HG03469 (cell line): ENCODE measurements around the gene SUMF2.
"Not testable (repeated sequence)": the region's sequence is repeated elsewhere in the genome, so short reads cannot be mapped to it uniquely, and the experiment has no call there.

Source experiments
- ATAC-seq: cut with Tn5 transposase; IDR thresholded peaks from one replicate; pipeline ENCODE4 v1.9.1; 2021; ENCODE audit warnings: mild to moderate bottlenecking, moderate library complexity, moderate number of reproducible peaks; ENCODE audit not compliant: unreplicated experiment

The SUMF2 gene

DNA sequence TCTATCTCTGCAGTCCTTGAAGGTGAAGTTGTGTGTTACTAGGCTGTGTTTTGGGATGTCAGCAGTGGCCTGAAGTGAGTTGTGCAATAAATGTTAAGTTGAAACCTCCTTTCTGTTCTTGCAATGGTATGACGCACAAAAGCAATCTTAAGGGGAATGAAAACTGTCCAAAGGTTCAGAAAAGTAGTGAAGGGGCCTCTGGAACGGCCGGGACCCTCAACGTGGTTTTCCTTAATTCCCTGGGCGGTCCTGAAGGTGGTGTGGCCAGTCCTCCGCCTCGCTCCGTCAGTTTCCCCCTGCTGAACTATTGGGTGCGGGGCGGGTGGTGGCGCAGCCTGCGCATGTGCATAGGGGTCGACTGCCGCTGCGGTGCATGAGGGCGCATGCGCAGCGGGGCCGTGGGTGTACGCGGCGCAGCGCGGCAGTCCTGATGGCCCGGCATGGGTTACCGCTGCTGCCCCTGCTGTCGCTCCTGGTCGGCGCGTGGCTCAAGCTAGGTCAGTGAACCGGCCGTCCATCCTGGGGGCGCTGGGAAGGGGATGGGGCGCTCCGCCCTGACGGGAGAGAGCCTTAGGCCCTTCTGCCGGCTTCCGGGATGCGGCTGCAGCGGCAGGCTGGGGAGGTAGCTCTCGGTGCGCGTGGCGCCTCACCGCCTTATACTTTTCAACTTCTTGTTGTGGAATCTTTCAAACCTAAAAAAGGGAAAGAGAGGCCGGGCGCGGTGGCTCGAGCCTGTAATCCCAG, at the start of gene SUMF2:
SUMF2 (plus strand) TSS at position 405 of the 744 bp plus-strand sequence; CDS start at position 431, 26 bp downstream.
- ATAC-seq, result peak; percentile 82

DNA sequence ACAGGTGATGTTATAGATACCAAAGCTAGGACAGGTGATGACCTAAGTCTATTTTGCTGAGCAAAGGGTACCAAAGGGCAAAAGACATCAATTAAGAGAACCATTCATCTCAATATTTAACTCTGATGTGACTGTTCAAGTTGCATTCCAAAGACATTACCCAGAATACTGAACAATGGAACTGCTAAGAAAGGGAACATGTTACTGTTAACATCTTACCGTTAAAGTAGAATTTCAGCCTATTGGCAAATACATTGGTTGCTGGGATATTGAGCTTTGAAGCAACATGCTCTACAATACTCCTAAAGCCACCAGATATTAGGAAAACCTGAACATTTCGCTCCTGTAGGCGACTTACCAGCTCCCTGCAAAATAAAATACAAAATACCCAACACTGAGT, 47.1 kb upstream of the SUMF2 start:
- not testable (repeated sequence) for ATAC-seq

DNA sequence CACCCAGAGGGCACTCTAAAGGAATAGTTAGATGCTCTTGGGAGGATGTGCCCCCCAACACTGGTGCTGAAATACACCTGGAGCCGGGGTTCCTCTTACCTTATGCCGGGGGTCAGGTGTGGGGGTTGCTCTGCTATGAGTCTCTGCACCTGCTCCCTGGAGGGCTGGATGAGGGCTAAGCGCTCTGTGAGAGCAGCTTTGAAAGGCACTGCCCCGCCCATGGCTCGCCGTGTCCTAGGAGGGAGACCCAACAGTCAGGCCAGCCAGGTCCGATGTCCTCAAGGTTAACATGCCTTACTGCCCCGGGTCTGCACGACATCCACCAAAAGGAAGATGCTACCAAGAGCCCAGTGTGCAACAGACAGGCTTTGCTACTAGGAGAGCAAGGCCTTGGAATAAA, 44.6 kb upstream of the SUMF2 start:
- ATAC-seq, result no peak

DNA sequence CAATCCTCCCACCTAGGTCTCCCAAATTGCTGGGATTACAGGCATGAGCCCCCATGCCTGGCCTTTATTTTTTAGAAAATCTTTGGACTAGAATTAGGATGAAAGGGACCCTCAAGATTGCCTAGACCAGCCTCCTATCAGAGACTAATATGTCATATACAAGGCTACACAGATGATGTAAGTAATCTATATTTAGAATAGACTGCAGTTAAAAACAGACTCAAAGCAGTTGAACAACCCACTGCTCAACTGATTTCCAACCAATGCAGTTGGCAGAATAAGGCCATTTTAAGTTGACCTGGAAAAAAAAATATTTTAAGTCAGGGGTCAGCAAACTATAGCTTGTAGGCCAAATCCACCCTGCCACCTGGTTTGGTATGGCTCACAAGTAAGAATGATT, 40.6 kb upstream of the SUMF2 start:
- ATAC-seq, result no peak

DNA sequence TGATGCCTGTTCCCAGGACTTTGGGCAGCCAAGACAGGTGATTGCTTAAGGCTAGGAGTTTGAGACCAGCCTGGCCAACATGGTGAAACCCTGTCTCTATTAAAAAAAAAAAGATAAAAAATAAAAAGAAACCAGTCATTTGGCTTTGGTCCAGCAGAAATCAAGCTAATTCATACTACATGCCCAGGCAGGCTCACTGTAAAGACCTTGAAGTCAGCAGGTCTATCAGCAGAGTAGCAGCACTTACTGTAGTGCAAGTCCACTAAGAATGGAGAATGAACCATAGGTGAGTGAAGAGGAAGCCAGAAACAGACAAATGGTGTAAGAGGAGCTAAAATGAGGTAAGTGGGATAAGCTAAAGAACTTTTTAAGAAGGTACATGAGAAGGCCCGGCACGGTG, 37.5 kb upstream of the SUMF2 start:
- no peak for ATAC-seq

DNA sequence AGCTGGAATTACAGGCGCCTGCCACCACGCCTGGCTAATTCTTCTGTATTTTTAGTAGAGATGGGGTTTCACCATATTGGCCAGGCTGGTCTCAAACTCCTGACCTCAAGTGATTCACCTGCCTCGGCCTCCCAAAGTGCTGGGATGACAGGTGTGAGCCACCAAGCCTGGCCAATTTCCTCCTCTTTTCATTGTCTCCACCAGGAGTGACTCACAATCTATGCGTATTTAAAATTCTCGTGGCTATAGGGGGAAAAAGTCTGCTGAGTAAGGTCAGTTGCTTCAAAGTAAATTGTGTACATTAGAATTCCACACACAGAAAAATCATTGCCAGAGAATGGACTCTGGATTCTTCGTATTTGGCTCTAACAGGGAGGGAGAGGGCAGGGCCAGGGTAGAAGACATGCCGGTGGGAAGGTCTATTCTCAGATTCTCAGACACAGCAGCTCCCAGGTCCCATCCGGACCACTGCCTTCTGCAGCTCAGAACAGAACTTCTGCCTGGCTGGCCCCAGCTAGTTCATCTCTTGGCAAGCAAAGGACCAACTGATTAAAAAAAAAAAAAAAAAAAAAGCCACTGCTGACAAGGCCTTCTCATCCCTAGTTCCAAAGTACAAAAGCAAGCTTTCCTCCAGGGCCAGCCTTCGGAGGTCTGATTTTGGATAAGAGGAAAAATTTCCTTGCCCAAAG, 35.0 kb upstream of the SUMF2 start:
- no peak for ATAC-seq

DNA sequence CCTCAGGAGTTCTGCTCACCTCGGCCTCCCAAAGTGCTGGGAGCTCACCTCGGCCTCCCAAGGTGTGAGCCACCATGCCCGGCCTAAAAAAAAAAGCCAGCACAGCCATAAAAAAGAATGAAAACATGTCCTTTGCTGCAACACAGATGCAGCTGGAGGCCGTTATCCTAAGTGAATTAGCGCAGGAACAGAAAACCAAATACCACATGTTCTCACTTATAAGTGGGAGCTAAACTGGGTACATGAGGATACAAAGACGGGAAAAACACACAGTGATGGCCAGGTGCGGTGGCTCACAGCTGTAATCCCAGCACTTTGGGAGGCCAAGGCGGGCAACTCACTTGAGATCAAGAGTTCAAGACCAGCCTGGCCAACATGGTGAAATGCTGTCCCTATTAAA, 33.7 kb upstream of the SUMF2 start:
- no peak for ATAC-seq

DNA sequence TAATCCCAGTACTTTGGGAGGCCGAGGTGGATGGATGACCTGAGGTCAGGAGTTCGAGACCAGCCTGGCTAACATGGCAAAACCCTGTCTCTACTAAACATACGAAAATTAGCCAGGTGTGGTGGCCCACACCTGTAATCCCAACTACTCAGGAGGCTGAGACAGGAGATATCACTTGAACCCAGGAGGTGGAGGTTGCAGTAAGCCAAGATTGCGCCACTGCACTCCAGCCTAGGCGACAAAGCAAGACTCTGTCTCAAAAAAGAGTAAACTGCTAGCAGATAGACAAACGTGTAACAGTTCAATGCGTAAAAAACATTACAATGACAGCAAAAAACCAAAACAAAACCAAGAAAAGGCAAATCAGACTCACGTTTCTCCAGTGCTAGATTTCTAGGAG, 32.5 kb upstream of the SUMF2 start:
- ATAC-seq, result not testable (repeated sequence)

DNA sequence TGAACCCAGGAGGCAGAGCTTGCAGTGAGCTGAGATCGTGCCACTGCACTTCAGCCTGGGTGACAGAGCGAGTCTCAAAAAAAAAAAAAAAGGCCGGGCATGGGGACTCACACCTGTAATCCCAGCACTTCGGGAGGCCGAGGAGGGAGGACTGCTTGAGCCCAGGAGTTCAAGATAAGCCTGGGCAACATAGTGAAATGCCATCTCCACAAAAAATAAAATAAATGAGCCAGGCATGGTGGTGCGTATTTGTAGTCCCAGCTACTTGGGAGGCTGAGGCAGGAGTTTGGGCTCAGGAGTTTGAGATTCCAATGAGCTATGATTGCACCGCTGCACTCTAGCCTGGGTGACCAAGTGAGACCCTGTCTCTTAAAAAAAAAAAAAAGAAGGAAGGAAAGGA, 31.5 kb upstream of the SUMF2 start:
- not testable (repeated sequence) for ATAC-seq

DNA sequence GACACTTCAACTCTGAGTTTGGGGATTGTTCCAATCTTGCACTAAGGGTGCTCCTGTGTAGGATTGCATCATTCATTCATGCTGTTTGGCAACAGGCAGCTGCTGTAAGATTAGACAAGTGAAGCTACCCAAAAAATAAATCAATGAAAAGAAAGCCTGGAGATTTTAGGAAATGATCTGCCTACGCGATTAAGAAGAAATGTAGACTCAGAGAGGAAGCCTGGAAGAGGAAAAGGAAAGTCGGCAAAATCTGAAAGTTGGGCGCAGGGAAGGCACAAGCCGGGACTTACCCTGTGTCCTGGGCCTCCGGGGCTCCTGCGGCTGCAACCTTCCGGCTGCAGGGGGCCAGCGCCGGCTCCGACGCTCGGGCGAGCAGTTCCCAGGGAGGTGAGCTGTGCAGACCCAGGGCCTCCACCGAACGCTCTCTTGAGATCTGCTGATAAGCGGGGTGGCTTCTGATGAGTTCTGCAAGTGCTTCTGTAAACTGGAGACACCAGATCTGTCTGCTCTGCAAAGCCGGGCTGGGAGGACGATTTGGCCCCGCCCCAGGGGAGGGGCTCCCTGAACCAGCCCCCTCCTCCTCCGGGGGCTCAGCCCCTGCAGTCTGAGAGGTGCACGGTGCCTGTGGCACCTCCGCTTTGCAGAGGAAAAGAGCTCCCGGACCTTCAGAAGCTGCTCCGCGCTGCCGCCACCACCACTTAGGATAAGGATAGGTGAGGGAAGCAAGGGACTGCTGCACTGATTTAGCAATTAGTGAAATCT, 30.2 kb upstream of the SUMF2 start:
- peak; percentile 93 for ATAC-seq

DNA sequence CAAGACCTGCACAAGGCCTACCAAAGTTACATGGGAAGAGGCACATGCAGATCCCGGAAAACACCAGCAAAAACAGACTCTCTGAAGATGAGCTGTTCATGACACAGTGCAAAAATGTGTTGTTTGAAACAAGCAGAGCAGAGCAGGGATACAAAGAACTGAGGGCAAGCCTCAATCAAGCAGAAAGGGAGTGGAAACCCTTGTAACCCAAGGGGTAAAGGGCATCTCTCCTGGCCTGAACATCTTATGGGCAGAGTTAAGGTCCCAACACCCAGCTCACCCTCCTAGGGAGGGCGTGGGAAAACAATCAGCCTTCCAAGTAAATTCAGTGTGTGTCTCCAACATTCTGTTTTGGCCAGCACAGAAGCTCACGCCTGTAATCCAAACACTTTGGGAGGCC, 23.4 kb upstream of the SUMF2 start:
- ATAC-seq, result no peak

DNA sequence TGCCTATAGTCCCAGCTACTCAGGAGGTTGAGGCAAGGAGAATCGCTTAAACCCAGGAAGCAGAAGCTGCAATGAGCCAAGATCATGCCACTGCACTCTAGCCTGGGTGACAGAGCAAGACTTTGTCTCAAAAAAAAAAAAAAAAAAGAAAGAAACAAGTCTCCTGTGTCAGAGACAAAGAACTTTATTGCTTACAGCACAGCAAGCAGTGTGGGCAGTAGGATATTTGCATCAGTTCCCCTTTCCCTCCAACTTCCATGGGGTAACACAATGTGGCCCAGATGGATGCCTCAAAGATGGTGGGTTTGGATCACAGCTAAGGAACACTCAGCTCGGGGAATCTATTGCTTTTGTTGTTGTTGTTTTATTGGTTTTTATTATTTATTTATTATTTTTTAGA, 18.3 kb upstream of the SUMF2 start:
- not testable (repeated sequence) for ATAC-seq

DNA sequence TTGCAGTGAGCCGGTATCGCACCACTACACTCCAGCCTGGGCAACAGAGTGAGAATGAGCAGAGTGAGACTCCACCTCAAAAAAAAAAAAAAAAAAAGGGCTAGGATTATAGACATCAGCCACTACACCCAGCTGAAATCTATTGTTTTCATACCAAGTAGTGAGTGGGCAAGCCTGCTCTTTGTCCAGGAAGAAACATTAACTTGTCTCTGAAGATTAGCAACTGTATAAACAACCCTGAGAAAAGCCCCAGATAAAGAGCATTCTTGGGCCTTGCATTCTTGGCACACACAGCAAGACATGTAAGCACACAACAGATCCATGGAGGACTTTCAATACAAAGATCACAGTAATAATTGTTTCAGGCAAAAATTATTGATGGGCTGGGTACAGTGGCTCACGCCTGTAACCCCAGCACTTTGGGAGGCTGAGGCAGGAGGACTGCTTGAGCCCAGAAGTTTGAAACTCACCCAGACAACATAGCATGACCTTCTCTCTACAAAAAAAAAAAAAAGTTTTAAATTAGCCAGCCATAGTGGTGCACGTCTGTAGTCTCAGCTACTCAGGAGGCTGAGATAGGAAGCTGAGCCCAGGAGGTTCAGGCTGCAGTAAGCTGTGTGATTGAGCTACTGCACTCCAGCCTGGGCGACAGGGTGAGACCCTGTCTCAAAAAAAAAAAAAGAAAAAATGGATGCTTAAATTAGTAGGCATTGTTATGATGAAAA, 17.2 kb upstream of the SUMF2 start:
- ATAC-seq, result no peak

DNA sequence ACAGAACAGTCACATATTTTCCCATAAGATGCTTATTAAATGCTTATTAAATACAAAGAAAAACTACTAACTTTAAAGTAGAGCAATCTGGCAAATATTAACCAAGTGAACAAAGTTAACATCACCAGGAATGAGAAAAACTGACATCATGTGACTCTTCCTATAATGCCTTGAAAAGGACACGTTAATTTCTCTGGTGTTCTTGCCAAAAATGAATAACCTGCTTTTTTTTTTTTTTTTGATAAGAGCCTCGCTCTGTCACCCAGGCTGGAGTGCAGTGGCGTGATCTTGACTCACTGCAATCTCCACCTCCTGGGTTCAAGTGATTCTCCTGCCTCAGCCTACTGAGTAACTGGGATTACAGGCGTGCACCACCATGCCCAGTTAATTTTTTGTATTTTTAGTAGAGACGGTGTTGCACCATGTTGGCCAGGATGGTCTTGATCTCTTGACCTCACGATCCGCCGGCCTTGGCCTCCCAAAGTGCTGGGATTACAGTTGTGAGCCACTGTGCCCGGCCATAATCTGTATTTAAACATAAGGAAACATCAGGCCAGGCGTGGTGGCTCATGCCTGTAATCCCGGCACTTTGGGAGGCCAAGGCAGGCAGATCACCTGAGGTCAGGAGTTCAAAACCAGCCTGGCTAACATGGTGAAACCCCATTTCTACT, 16.5 kb upstream of the SUMF2 start:
- ATAC-seq, result not testable (repeated sequence)

DNA sequence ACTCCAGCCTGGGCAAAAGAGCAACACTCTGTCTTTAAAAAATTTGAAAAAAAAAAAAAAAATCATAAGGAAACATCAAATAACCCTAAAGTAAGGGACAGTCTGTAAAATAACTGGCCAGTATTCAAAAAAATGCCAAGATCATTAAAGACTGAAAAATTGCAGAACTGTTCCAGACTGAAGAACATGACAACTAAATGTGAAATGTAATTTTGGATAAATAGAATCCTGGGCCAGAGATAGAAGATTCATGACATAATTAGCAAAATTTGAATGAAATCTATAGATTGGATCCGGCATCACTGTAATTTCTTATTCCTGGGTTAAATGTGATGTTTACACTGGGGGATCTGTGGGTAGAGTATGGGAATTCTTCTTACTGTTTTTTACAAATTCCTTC, 15.8 kb upstream of the SUMF2 start:
- no peak for ATAC-seq

DNA sequence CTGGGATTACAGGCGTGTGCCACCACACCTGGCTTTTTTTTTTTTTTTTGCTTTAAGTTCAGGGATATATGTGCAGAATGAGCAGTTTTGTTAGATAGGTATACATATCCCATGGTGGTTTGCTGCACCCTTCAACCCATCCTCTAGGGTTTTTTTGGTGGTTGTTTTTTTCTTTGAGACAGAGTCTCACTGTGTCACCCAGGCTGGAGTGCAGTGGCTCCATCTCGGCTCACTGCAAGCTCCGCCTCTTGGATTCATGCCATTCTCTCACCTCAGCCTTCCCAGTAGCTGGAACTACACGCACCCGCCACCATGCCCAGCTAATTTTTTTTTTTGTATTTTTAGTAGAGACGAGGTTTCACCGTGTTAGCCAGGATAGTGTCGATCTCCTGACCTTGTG, 15.3 kb upstream of the SUMF2 start:
- ATAC-seq, result not testable (repeated sequence)

DNA sequence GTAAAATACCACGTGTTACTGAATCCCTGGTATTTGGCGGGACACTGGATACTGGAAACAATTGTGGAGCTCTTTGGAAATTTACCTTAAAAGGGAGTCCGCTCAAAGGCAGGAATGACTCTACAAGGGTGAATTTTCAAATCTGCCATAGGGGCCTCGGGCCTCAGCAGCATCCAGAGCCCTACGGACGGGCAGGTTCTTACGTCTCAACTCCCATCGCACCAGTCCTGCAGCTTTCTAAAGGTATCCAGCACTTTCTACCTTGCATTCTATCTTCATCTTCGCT, 13.1 kb upstream of the SUMF2 start:
- no peak for ATAC-seq

DNA sequence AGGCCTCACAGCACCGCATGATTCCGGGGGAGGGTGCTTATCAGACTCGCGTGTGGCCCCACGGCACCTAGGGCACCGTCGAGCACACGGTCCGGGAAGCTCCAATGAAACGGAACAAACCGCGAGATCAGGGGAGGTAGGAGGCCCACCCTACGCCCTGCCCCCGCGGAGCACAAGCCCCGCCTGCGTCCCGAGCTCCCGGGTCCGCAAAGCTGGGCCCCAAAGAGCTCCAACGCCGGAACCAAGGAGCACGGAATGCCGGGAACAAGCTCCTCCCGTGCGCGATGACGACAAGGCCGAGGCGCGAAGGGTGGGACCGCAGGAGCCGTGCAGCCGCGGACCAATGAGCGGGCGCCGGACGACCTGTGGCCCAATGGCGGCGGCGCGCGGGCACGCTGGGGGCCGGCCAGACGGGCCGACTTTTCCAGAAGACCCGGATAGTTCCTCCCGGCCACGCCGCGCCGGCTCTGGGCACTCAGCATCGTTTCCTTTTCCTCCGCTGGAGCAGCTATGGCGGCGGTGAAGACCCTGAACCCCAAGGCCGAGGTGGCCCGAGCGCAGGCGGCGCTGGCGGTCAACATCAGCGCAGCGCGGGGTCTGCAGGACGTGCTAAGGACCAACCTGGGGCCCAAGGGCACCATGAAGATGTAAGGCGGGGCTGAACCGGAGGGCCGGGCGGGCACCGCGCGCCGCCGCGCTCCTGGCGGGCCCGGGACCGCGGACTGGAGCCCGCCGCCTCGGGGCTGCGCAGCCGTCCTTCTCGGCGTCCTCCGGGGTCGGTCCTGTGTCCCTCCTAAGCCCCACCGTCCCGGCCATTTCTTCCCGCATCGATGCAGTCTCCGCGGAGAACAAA, 12.5 kb upstream of the SUMF2 start, which contains the start of the genes CCT6A and PSPH:
CCT6A (plus strand) TSS at position 427 of the 853 bp plus-strand sequence; CDS start at position 511, 84 bp downstream.
PSPH (minus strand) TSS at position 106 of the 853 bp plus-strand sequence. CDS start 30,232 bp downstream, outside the sequence.
- peak; percentile 90 for ATAC-seq

DNA sequence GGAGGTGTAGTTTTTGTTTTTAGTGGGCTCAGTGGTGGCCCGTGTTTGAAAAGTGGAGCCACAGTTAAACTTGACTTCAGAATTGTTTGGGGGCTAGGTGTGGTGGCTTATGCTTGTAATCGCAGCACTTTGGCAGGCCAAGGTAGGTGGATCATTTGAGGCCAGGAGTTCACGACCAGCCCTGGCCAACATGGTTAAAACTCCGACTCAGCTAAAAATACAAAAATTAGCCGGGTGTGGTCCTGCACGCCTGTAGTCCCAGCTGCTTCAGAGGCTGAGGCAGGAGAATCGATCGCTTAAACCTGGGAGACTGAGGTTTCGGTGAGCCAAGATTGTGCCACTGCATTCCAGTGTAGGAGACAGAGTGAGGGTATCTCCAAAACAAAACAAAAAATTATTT, 10.7 kb upstream of the SUMF2 start:
- no peak for ATAC-seq

DNA sequence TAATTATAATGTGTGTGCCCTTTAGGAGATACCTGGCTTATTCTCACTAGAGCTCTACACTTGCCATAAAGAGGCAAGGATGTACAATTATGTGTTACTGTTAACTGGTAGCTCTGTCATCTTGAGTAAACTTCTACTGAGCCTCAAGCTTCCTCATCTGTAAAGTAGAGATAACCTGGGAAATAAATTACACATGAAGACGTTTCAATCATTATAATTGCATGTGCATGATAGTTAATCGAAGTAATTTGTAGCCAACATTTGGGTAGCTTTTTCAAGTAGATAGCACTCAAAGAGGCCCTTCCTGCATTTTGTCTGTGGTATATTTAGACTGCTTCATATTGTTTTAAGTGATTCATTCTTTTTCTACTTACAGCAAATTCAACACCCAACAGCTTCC, 10.1 kb upstream of the SUMF2 start:
- ATAC-seq, result no peak
